HL-60 (cell line): ENCODE data around the gene SRSF3.

Experiments
- DNase-seq, 2 experiments: peaks; one replicate each; pipeline ENCODE4 v3.0.0-alpha.2; 2010 to 2020; ENCODE audit warnings: low read depth in 1 of 2, low spot score in 1 of 2
- H3K27ac ChIP-seq: fragments of 250-450 bp; sonication (Bioruptor Pico); replicated peaks from 2 replicates; pipeline ENCODE4 v1.5.1; 2020; ENCODE audit warnings: mild to moderate bottlenecking, moderate library complexity
- H3K27me3 ChIP-seq: fragments of 250-450 bp; sonication (Bioruptor Pico); 2 replicates; pipeline ENCODE4 v1.5.1; 2021; ENCODE audit warnings: mild to moderate bottlenecking, moderate library complexity; ENCODE audit not compliant: insufficient read depth, poor library complexity, severe bottlenecking
- H3K4me3 ChIP-seq: replicated peaks from 2 replicates; pipeline ENCODE4 v1.5.1; 2011; ENCODE audit warnings: mild to moderate bottlenecking, control low read depth, low read length; ENCODE audit not compliant: insufficient read depth
- GABPA ChIP-seq: IDR thresholded peaks from 2 replicates; pipeline ENCODE4 v1.6.1; 2012; ENCODE audit warnings: low read depth
- POLR2AphosphoS5 ChIP-seq: IDR thresholded peaks from 2 replicates; pipeline ENCODE4 v1.6.1; 2012; ENCODE audit warnings: low read depth
- SPI1 ChIP-seq: IDR thresholded peaks from 2 replicates; pipeline ENCODE4 v1.6.1; 2012; ENCODE audit warnings: low read depth, mild to moderate bottlenecking, borderline replicate concordance
- TF ChIP-seq, protein P1 (sequence below): IDR thresholded peaks from one replicate; pipeline ENCODE4 v1.5.1; 2011; ENCODE audit warnings: low read length, control low read depth, inconsistent platforms; ENCODE audit not compliant: insufficient read depth
- TF ChIP-seq, protein P2 (sequence below): IDR thresholded peaks from 2 replicates; pipeline ENCODE4 v1.6.1; 2012; ENCODE audit warnings: low read depth; ENCODE audit not compliant: insufficient replicate concordance

The SRSF3 gene

DNA sequence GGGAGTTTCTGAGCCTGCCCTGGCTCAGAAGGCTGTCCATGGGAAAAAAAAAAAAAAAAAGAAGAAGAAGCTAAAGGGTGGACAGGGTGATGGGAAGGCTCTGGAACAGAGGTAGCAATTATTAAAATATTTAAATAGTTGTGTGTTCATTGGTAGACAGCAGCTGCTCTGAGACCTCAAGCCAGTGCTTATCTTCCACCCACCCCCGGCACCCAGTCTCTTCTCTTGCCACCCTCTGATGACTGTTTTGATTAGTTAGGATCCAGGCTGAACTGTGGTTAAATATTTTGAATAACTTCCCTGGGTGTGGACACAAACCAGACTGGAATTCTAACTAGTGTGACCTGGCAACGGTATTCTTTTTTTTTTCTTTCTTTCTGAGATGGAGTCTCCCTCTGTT lies 16.9 kb upstream of the SRSF3 start:
- no peaks in the 10 kb centered on the region for H3K27me3 ChIP-seq
- H3K4me3 ChIP-seq, result no peak overlapping the region
- TF ChIP-seq, protein P1, sequence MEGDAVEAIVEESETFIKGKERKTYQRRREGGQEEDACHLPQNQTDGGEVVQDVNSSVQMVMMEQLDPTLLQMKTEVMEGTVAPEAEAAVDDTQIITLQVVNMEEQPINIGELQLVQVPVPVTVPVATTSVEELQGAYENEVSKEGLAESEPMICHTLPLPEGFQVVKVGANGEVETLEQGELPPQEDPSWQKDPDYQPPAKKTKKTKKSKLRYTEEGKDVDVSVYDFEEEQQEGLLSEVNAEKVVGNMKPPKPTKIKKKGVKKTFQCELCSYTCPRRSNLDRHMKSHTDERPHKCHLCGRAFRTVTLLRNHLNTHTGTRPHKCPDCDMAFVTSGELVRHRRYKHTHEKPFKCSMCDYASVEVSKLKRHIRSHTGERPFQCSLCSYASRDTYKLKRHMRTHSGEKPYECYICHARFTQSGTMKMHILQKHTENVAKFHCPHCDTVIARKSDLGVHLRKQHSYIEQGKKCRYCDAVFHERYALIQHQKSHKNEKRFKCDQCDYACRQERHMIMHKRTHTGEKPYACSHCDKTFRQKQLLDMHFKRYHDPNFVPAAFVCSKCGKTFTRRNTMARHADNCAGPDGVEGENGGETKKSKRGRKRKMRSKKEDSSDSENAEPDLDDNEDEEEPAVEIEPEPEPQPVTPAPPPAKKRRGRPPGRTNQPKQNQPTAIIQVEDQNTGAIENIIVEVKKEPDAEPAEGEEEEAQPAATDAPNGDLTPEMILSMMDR, result no peak
- no peak for TF ChIP-seq GABPA
- TF ChIP-seq SPI1, result no peak
- TF ChIP-seq, protein P2, sequence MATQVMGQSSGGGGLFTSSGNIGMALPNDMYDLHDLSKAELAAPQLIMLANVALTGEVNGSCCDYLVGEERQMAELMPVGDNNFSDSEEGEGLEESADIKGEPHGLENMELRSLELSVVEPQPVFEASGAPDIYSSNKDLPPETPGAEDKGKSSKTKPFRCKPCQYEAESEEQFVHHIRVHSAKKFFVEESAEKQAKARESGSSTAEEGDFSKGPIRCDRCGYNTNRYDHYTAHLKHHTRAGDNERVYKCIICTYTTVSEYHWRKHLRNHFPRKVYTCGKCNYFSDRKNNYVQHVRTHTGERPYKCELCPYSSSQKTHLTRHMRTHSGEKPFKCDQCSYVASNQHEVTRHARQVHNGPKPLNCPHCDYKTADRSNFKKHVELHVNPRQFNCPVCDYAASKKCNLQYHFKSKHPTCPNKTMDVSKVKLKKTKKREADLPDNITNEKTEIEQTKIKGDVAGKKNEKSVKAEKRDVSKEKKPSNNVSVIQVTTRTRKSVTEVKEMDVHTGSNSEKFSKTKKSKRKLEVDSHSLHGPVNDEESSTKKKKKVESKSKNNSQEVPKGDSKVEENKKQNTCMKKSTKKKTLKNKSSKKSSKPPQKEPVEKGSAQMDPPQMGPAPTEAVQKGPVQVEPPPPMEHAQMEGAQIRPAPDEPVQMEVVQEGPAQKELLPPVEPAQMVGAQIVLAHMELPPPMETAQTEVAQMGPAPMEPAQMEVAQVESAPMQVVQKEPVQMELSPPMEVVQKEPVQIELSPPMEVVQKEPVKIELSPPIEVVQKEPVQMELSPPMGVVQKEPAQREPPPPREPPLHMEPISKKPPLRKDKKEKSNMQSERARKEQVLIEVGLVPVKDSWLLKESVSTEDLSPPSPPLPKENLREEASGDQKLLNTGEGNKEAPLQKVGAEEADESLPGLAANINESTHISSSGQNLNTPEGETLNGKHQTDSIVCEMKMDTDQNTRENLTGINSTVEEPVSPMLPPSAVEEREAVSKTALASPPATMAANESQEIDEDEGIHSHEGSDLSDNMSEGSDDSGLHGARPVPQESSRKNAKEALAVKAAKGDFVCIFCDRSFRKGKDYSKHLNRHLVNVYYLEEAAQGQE, result no peak
- TF ChIP-seq POLR2AphosphoS5, result no peak
- DNase-seq, result no peak
- H3K27ac ChIP-seq, result no peak overlapping the region

DNA sequence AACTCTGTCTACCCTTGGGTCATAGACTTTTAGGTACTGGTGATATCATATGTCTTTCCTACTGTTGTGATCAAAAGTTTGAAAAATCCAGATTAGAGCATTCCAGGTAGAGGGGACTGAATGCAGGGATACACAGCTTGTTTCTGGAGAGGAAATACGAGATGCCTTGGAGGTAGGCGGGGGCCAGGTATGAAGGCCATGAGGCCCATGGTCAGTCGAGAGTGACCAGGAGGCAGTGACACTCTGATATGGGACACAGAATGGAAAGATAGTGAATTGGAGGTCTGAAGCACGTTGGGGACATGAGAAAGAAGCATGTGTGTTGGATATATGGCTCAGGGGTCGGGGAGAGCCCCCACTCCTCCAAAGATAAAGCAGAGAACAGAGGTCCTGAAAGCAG lies 16.1 kb upstream of the SRSF3 start:
- no peak for TF ChIP-seq POLR2AphosphoS5
- TF ChIP-seq GABPA, result no peak
- TF ChIP-seq, protein P2, result no peak
- TF ChIP-seq SPI1, result no peak
- TF ChIP-seq, protein P1, result no peak
- no peak overlapping the region for H3K27ac ChIP-seq
- no peaks in the 10 kb centered on the region for H3K27me3 ChIP-seq
- DNase-seq, result no peak
- no peak overlapping the region for H3K4me3 ChIP-seq

DNA sequence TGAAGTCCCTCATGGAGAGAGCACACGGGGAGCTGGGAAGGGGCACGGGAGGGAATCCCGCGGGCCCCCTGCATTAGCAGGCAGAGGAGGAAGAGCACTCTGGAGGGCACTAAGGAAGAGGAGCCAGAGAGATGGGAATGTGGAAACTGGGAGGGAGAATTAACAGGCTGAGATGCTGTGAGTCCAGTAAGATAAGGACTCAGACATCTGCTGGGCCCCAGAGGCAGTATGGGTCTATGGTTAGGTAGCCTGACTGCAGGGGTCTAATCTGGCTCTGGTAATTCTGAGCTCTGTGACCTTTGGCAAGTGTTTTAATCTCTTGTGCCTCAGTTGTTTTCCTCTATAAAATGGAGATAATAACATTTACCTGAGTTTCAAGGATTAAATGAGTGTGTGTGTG lies 15.7 kb upstream of the SRSF3 start:
- no peak overlapping the region for H3K4me3 ChIP-seq
- TF ChIP-seq POLR2AphosphoS5, result no peak
- TF ChIP-seq, protein P1, result no peak
- TF ChIP-seq, protein P2, result no peak
- no peak for TF ChIP-seq SPI1
- no peak for TF ChIP-seq GABPA
- no peak for DNase-seq
- H3K27ac ChIP-seq, result no peak overlapping the region
- no peaks in the 10 kb centered on the region for H3K27me3 ChIP-seq
